ENCODE results near the gene SLC10A3. TPM values are rescaled to one million over a fixed set of nuclear protein-coding genes. Genes with fewer than 3 reads are reported as not detected.
A peak's percentile ranks its signal among the peaks of the same experiment; 100 is the strongest.

The SLC10A3 gene
- total RNA-seq, 1 experiment from 2014 or later = 54.9 TPM

DNA sequence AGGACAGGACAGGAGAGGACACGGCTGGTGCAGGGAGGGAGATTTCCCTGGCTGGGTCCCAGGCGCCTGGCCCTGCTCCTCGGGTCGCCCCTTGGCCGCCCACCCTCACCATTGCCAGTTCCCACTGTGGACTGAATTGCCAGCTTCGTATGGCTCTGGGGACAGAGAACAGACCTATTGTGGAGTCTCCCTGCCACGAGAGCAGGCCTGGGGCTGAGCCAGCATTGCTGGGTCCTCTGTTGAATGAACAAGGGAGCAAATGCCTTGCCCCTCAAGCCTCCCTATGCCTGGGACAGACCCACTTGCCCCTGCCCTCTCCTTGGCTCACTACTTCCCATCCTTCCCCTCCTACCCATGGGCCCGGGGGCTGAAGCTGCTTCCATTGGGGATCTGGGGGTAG lies 28.0 kb downstream of the SLC10A3 start:
- H3K4me1 ChIP-seq (replicated peaks; ENCODE audit: insufficient read depth) = peaks cover 5% of the 10 kb centered on the region
- DNase-seq = no peak
- H3K4me2 ChIP-seq = no peak overlapping the region
- no peak overlapping the region for H2AFZ ChIP-seq
- CTCF ChIA-PET = no interaction called here
- no peaks in the 10 kb centered on the region for H3K36me3 ChIP-seq (ENCODE audit: low read depth)
- H3K9me2 ChIP-seq (ENCODE audit: insufficient read depth) = no peaks in the 10 kb centered on the region
- no peak overlapping the region for H3K27ac ChIP-seq
- no peaks in the 10 kb centered on the region for H3K9me3 ChIP-seq (ENCODE audit: insufficient read depth, low read depth)
- TF ChIP-seq, protein P1, sequence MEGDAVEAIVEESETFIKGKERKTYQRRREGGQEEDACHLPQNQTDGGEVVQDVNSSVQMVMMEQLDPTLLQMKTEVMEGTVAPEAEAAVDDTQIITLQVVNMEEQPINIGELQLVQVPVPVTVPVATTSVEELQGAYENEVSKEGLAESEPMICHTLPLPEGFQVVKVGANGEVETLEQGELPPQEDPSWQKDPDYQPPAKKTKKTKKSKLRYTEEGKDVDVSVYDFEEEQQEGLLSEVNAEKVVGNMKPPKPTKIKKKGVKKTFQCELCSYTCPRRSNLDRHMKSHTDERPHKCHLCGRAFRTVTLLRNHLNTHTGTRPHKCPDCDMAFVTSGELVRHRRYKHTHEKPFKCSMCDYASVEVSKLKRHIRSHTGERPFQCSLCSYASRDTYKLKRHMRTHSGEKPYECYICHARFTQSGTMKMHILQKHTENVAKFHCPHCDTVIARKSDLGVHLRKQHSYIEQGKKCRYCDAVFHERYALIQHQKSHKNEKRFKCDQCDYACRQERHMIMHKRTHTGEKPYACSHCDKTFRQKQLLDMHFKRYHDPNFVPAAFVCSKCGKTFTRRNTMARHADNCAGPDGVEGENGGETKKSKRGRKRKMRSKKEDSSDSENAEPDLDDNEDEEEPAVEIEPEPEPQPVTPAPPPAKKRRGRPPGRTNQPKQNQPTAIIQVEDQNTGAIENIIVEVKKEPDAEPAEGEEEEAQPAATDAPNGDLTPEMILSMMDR (conservative IDR thresholded peaks at IDR 0.05) = no peak
- intact Hi-C loops (cut with micrococcal nuclease; ENCODE audit: unreplicated experiment) = no loop called here
- no peaks in the 10 kb centered on the region for H4K20me1 ChIP-seq (ENCODE audit: insufficient read depth)
- POLR2A ChIA-PET (ENCODE audit: unreplicated experiment) = no interaction called here
- peaks cover 2% of the 10 kb centered on the region; the same call in 1 of the 2 replicates for H3F3A ChIP-seq (ENCODE audit: insufficient read depth, low read depth)
- peaks cover 6% of the 10 kb centered on the region; the same call in 1 of the 2 replicates for H3K79me2 ChIP-seq (ENCODE audit: low read depth)
- no peak overlapping the region for H3K4me3 ChIP-seq
- no TSS peak for BruUV-seq (replicated peaks)
- no peaks in the 10 kb centered on the region for H3K27me3 ChIP-seq (ENCODE audit: insufficient read depth, low read depth)

DNA sequence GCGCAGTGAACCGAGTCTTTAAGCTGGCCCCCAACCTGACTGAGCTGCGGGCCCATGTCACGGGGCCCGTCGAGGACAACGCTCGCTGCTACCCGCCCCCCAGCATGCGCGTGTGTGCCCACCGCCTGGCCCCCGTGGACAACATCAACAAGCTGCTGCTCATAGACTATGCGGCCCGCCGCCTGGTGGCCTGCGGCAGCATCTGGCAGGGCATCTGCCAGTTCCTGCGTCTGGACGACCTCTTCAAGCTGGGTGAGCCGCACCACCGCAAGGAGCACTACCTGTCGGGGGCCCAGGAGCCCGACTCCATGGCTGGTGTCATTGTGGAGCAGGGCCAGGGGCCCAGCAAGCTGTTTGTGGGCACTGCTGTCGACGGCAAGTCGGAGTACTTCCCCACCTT lies 30.1 kb downstream of the SLC10A3 start:
- no peak overlapping the region for H2AFZ ChIP-seq
- no peak for DNase-seq
- H3K79me2 ChIP-seq (ENCODE audit: low read depth) = peaks cover 6% of the 10 kb centered on the region; the same call in 1 of the 2 replicates
- intact Hi-C loops (cut with micrococcal nuclease; ENCODE audit: unreplicated experiment) = no loop called here
- no peak overlapping the region for H3K27ac ChIP-seq
- TF ChIP-seq, protein P1 (conservative IDR thresholded peaks at IDR 0.05) = no peak
- no peak for TF ChIP-seq EZH2 (IDR thresholded peaks at IDR 0.05; ENCODE audit: low read depth)
- H3F3A ChIP-seq (ENCODE audit: insufficient read depth, low read depth) = peaks cover 8% of the 10 kb centered on the region; the same call in 1 of the 2 replicates
- no peaks in the 10 kb centered on the region for H3K9me3 ChIP-seq (ENCODE audit: insufficient read depth, low read depth)
- H3K27me3 ChIP-seq (ENCODE audit: insufficient read depth, low read depth) = no peaks in the 10 kb centered on the region
- ChIA-PET POLR2A (ENCODE audit: unreplicated experiment) (no interaction called here), CTCF (no interaction called here)
- no peaks in the 10 kb centered on the region for H4K20me1 ChIP-seq (ENCODE audit: insufficient read depth)
- H3K4me1 ChIP-seq (replicated peaks; ENCODE audit: insufficient read depth) = peaks cover 5% of the 10 kb centered on the region
- no peak overlapping the region for H3K4me3 ChIP-seq
- no peaks in the 10 kb centered on the region for H3K36me3 ChIP-seq (ENCODE audit: low read depth)
- no peak overlapping the region for H3K4me2 ChIP-seq
- H3K9me2 ChIP-seq (ENCODE audit: insufficient read depth) = no peaks in the 10 kb centered on the region
- BruUV-seq (replicated peaks) = no TSS peak

DNA sequence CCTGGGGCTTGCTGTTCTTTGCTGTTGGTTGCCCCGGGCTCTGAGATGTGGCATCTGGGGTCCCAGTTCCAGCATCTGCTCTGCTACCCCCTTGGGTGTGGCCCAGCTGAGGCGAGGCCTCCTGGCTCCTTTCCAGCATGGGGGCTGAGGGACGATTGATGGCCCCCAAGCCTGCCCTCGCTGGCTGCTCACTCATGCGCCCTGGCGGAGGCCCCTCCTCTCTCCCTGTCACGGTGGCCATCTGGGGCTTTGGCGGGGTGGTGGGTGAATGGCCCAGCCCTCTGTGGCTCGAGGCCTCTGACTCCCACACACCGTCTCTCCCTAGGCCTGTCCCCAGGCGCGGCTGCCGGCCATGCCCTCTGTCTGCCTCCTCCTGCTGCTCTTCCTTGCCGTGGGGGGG lies 30.6 kb downstream of the SLC10A3 start:
- Histone ChIP-seq H2AFZ (no peak overlapping the region), H3K27ac (no peak overlapping the region), H3K27me3 (ENCODE audit: insufficient read depth, low read depth) (no peaks in the 10 kb centered on the region), H4K20me1 (ENCODE audit: insufficient read depth) (no peaks in the 10 kb centered on the region), H3K4me2 (peak overlapping the region; percentile 82; the same call in 1 of the 2 replicates), H3K36me3 (ENCODE audit: low read depth) (no peaks in the 10 kb centered on the region), H3K9me3 (ENCODE audit: insufficient read depth, low read depth) (no peaks in the 10 kb centered on the region), H3K4me1 (replicated peaks; ENCODE audit: insufficient read depth) (peaks cover 5% of the 10 kb centered on the region), H3K9me2 (ENCODE audit: insufficient read depth) (no peaks in the 10 kb centered on the region), H3K79me2 (ENCODE audit: low read depth) (peaks cover 6% of the 10 kb centered on the region; the same call in 1 of the 2 replicates), H3K4me3 (no peak overlapping the region), H3F3A (ENCODE audit: insufficient read depth, low read depth) (peaks cover 8% of the 10 kb centered on the region; the same call in 1 of the 2 replicates)
- CTCF ChIA-PET = no interaction called here
- DNase-seq = no peak
- no peak for TF ChIP-seq EZH2 (IDR thresholded peaks at IDR 0.05; ENCODE audit: low read depth)
- TF ChIP-seq, protein P1 (conservative IDR thresholded peaks at IDR 0.05) = no peak
- no TSS peak for BruUV-seq (replicated peaks)
- intact Hi-C loops (cut with micrococcal nuclease; ENCODE audit: unreplicated experiment) = loop anchor here (2.0 to 5.0 kb wide), 3 partner anchors 25 to 63 kb away; partner anchors contain the start of genes DNASE1L1 and RPL10
- POLR2A ChIA-PET (ENCODE audit: unreplicated experiment) = interaction anchor here (0.5 kb wide), 1 partner anchor 88 kb away, joined by 3 read pairs; the partner anchor contains the start of gene IKBKG
